GM19324 (cell line): ENCODE measurements around the gene MCC.

Source experiments
- ATAC-seq: cut with Tn5 transposase; IDR thresholded peaks from one replicate; pipeline ENCODE4 v1.9.1; 2021; ENCODE audit warnings: mild to moderate bottlenecking, moderate library complexity; ENCODE audit not compliant: unreplicated experiment, low FRiP score

Gene MCC

DNA sequence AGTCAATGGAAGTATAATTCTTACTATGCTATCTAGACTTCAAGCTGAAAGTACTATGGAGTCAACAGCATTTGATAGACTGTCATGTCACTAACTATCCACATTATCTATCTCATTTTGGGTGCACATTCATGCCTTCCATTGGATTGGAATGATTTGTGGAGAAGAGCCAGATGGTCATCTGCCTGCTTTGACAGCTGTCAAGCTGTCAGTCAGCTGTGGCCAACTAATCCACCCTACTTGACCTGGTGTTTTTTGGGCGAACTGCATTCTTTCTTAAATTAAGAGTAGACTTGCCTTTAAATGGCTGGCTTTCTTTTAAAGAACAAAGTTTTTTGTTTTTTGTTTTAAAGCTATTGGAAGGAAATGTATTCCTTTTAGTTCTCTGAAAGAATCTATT, 360.2 kb downstream of the MCC start:
- ATAC-seq = no peak

DNA sequence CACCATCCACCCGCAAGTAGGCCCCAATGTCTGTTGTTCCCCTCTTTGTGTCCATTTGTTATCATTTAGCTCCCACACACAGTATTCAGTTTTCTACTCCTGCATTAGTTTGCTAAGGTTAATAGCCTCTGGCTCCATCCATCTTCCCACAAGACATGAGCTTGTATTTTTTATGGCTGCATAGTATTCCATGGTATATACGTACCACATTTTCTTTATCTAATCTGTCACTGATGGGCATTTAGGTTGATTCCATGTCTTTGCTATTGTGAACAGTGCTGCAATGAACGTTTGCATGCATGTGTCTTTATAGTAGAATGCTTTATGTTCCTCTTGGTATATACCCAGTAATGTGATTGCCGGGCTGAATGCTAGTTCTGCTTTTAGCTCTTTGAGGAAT, 361.2 kb downstream of the MCC start:
- ATAC-seq = no peak

DNA sequence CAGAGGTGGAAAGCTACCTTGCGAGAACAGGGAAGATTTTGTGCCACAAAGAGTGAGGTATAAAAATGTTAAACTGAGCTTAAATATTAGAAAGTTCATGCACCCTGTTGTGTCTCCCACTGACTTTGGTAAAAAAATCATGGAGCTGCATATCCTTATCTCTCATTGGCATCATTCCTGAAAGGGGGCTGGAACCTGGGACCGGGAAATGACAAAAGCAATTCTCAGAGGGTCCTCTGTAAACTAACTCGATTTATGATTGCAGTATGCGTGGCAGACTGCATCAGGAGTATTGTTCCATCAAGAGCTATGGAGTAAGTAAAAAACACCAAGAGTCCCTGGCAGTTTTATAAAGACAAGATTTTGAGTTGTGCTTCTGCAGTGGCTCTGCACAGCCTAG, 362.9 kb downstream of the MCC start:
- no peak for ATAC-seq

DNA sequence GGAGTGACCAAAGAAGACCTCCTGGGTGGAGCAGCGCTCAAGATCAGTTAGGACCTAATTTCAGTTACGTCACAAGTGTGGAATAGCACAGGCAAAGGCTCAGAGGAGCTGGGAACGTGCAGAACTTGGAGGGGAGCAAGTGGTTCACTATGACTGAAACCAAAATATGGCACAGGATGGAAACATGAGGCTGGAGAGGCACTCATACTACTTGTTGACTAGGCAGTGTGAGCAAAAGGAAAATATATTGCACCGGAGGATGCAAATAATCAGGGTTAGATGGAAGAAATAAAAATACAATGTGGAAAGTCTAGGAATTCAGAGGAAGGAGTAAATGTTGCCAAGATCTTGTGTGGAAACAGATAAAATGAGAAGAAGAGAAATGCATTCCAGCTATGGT, 363.3 kb downstream of the MCC start:
- no peak for ATAC-seq

DNA sequence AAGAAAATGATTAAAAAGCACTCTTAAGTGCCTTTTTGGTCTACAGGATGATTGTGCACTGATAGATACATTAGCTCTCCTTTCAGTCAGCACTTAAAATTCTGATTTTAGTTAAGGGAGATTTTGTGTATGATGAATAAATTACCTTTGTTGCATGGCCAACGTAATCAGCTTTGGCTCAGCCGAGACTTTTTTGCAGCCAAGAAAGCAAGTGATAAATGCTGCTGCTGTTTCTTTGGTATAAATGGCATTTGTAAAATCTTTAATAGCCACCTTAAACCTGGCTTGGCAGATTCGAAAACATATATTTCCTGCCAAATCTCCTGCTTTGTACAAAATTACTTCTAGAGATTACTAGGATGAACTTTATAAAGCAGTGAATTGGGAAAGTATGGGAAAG, 364.0 kb downstream of the MCC start:
- no peak for ATAC-seq

DNA sequence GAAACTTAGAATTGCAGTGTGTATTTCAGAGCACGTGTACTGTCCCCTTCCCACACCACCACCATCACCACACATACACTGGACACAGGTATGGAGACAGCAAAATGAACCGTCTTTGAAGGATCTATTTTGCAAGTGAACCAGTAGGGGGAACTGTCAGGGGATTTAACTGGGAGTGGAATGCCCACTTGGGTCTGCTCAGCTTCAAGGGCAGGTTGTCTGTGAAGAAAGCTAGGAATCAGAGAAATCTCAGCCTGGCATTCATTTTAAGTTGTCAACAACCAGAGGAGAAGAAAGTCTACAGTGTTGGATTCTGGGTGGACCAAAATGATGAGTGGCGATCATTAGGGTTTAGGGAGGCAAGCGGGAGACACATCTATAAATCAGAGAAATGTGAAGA, 364.6 kb downstream of the MCC start:
- ATAC-seq = no peak

DNA sequence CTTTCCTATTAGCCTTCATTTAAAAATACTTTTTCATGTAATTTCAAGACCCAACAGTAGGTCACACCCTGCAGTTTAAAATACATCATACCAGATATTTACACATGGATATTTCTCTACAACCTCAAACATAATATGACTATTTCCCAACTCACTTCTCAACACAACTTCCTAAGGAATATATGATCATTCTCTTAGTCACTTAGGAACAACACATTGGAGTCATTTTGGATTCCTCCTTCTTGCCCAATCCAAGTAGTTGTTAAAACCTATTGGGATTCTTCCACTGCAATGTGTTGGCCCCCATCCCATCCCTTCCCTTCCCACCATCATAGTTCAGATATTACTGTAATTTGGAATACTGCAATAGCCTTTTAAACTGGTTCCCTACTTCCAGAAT, 366.2 kb downstream of the MCC start:
- ATAC-seq = no peak

DNA sequence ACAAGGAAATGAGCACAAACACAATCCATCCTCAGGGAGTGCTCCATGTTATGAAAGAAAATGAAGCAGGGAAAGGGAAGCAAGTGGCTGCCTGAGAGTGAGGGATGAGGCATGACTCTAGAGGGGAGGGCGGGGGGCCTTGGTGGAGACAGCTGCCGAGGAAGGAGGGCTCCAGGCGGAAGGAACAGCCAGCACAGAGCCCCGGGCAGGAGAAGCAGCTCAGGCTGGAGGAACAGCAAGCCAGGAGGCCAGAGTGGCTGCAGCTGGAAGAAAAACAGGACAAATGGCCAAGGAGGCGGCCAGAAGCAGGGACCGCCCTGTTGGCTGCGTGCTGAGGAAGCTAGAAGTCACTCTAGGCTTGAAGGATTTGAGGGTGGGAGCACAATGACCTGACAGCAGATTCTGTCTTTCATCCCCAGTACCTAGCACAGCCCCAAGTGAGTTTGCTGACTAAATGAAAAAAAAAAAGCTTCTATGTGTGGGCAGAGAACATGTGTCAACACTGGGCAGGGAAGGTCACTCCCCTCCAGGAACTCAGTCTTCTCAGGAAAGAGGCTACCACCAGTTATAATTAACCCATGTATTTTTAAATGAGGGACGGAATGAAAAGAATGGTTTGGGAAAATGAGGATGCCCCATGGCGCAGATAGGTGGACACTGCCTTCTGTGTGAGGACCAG, 368.9 kb downstream of the MCC start:
- ATAC-seq = no peak

DNA sequence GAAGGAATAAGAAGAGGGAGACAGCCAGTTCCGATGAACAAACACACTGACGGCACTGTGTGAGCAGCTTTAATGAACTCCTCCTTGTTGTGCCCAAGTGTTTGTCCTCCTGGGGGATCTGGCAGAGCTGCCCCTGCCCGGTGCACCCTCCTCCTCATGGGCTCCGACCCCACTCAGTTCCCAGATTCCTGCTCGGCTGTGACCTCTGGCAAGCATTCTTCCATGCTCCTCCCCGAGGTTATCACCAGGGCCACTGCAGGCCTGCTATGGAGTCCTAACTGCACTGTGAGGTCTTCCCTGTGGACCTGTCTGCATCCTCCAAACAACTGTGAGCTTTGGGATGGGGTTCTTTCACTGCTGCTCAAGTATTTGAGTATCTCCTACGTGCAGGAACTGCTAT, 369.5 kb downstream of the MCC start:
- no peak for ATAC-seq

DNA sequence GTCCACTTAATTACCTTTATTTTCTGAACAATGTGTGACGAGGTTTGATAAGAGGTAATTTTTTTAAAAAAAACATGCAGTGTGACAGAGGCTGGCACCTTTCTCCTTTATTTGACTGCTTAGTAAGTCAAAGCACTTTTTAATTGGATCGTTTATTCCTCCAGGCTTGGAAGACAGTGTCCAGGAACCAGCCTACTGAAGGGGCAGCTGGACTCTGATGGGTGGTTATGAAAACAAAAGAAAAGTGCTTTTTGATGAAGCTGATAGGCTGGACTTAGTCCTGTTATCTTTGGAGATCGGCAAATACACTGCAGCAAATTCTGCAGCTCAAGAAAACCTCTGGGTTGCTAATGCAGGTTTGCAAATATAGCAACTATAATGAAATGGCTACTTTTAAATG, 370.0 kb downstream of the MCC start:
- ATAC-seq = no peak

DNA sequence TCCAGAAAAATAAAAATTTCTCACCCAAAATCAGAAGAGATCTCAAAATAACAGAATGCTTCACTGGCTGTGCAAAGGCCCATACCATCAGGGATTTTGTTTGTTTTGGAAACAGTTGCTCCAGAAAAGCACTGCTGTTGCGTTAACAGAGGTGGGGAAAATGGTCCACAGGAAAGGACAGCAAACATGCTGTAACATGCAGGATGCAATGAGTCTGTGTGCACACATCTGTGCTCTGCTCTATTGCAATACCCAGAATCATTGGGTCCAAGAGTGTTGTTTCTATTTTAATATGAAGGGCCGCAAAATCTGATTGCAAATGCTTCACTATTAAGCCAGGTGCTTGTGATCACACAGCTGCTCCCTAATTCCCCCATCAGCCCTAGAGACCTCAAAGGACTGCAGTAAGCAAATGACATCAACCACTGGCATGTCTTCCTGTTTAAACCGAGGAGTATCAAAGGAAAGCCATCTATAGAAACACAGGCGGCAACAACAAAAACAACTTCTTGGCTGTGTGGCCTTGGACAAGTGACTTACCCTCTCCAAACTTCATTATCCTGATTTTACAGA, 370.6 kb downstream of the MCC start:
- no peak for ATAC-seq

DNA sequence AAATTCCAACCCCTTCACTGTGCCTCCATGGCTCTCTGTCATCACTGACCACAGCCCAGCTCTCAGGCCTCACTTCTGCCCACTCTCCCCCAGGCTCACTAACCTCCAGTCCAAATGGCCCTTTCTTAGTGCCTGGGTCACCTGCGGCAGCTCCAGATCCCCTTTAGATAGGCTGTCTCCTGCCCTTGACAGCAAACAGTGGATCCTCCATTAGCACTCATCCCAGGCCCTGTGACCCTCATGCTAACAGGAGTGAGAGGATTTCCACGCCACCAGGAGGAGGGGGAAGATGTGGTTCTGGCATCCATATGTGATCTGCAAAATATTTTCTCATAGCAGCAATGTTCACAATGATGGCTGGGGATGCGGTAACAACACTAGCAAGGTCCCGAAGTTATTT, 372.3 kb downstream of the MCC start:
- ATAC-seq = no peak

DNA sequence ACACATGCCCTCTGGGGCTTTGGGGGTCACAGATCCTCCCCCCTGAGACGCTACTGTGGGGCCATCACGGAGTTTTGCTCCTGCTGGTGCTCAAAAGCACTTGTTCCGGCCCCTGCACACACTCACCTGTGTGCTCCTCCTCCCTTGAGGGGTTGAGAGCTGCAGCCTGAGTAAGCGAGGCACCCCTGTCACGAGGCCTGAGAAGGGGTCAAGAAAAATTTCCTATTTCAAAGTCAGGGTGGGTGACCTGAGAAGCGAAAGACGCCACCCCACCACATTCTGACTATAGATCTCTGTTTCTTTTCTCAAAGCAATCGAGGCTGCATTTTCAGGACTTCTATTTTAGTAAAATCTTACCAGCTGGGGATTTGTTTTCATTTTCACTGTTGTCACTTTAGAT, 373.2 kb downstream of the MCC start:
- peak; percentile 72 for ATAC-seq

DNA sequence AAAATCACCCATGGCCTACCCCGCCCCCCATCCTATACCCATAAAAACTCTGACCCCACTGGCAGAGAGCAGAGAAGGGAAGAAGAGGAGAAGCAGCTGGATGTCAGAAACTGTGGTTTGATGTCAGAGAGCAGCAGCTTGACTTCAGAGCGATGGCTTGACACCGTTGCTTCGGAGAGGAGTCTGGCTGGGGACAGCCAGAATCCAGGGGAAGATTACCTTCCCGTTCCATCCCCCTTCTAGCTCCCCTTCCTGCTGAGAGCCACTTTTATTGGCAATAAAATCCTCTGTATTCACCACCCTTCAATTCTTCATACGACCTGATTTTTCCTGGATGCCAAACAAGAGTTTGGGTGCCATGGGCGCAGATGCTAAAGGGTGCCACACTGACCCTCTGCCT, 373.7 kb downstream of the MCC start:
- no peak for ATAC-seq

DNA sequence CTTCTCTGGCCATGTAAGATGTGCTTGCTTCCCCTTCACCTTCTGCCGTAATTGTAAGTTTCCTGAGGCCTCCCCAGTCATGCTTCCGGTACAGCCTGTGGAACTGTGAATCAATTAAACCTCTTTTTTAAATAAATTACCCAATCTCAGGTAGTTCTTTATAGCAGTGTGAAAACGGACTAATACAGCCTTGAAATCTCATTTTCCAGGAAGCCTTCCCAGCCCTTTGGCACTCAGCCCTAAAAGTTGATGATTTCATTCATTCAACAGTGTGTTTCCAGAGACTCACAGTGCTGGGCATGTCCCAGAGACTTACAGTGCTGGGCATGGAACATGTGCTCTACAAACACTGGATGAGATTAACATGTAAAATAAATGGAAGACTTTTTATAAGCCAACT, 375.8 kb downstream of the MCC start:
- no peak for ATAC-seq

DNA sequence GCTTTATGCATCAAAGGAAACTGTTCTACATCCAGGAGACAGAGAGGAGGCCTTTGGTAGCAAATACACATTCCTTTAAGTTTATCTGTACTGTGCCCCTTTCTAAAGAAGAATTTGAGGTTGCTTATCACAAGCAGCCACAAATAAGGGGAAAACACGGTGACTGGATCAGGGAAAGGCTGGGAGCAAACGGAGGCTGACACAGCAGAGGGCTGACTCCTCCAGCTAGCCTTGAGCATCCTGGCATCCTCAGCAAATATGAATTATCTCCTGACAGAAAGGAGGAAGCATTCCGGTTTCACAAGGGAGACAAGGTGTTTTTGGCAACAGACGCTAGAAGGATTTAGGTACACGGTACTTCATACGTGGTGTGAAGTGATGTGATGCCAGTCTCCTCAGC, 378.1 kb downstream of the MCC start:
- ATAC-seq = no peak

DNA sequence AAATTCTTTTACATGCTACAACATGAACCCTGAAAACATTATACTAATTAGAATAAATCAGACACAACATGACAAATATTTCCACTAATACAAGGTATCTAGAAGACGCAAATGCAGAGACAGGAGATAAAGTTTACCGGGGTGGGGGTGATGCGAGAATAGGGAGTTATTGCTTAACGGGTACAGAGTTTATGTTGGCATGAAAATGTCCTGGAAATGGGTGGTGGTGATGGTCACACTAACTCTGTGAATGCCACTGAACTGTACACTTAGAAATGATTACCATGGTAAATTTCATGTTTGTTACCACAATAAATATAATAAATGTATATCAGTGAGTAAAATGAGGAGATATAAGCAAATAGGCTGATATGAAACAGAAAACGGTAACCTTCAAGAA, 378.9 kb downstream of the MCC start:
- ATAC-seq = no peak

DNA sequence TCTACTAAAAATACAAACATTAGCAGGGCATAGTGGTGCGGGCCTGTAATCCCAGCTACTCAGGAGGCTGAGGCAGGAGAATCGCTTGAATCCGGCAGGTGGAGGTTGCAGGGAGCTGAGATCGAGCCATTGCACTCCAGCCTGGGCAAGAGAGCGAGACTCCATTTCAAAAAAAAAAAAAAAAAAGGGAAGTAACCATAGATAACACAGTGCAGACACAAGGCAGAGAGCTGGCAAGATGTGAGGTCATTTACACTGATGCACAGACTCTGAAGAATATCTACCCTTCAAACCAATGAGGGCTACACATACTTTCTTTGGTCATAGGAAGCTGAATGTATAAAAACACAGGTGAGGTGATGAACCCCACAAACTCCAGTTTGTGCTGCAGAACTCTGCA, 379.8 kb downstream of the MCC start:
- ATAC-seq = no peak

DNA sequence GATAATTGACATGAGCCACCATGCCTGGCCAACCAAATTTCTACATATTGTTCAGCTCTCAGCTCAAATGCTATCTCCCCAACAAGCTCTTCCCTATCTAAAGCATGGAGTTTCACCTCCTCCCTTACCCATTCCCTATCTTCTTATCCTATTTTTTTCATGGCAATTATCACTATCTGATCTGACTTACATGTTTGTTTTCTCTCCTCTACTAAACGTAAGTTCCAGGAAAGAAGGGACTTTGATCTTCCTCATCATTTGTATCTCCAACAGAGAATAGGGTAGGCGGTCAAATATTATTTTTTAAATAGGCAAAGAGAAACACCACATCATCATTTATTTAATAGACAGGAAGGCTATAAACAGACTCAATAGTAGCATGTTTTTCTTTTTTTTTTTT, 381.4 kb downstream of the MCC start:
- ATAC-seq = no peak

DNA sequence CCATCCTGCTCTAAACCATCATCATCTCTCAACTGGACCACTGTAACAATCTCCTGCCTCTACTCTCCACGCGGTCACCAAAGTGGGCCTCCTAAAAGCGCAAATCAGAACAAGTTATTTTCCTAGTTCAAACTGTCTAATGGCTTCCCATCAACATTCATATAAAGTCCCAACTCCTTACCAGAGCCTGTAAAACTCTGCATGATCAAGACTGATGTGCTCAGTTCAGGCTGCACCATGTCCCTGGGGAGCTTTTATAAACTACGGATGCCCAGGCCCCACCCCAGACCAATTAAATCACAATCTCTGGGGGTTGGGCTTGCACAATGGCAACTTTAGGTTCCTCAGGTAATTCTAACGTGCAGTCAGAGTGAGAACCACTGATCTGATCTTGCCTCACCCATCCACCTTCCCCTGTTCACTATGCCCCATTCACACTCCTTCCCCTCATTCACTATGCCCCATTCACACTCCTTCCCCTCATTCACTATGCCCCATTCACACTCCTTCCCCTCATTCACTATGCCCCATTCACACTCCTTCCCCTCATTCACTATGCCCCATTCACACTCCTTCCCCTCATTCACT, 382.5 kb downstream of the MCC start:
- ATAC-seq = no peak

DNA sequence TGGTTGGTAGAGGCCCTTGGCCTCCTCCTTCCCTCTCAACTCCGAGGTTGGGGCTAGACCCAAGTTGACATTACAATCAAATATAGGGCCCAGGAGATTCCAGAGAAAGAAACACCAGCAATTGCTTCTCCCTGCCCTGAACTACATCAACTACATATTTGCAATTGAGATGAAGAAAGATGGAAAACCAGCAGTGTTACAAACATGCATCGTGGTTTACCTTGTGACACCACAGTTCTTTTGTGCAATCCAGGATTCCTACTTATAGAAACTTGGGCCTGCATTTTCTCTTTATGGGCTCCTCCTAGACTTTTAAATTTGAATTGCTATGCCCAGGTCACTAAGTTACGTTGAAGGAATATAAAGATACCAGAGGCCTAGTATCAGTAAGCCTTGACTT, 384.9 kb downstream of the MCC start:
- ATAC-seq = no peak

DNA sequence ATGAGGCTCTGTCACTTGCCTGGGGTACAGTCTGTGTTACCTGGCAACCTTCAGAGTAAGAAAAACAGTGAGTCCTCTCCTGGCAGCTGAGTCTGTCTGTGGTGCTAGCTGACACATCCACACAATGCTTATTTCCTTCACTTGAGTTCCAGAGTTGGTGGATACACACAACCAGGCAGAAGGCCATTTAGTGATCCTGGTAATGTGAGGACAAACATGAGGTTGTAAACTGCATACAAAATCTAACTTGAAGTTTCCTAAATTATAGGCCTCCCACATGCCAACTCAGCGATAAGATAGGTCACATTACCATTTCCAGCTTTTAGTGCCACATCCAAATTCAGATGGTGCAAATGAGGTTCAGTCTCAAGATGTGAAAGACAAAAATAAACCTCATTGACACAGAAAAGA, 386.1 kb downstream of the MCC start:
- no peak for ATAC-seq
